Measurements from ENCODE around the gene KIAA0319L.

Gene KIAA0319L

GRCh38 chr1:35448344-35448801 is 108.8 kb downstream of the KIAA0319L start:
- TF ChIP-seq EZH2 (IDR thresholded peaks at IDR 0.05; ENCODE audit: borderline replicate concordance, low read depth, low read length, severe bottlenecking) (no peak), CTCF (IDR thresholded peaks at IDR 0.05; ENCODE audit: borderline replicate concordance, extremely low read depth, low read length, poor library complexity, severe bottlenecking) (no peak)
- Histone ChIP-seq H2AFZ (ENCODE audit: low read depth, low read length) (no peak overlapping the region), H3K4me2 (ENCODE audit: insufficient read depth, low read length) (no peak overlapping the region), H3K4me1 (ENCODE audit: insufficient read depth, low read length) (no peaks in the 10 kb centered on the region), H3K36me3 (ENCODE audit: insufficient read depth, low read length) (peaks cover 59% of the 10 kb centered on the region), H3K27me3 (ENCODE audit: insufficient read depth, low read length, poor library complexity) (no peaks in the 10 kb centered on the region), H3K79me2 (ENCODE audit: insufficient read depth, low read length) (no peaks in the 10 kb centered on the region), H3K9ac (ENCODE audit: low read depth, low read length) (no peak overlapping the region), H3K4me3 (ENCODE audit: low read depth in 1 of 2, low read length in 2 of 2) (no peak overlapping the region), H3K27ac (ENCODE audit: low read length) (no peak overlapping the region), H3K9me3 (ENCODE audit: insufficient read depth, low read length, severe bottlenecking) (no peaks in the 10 kb centered on the region), H4K20me1 (ENCODE audit: insufficient read depth, low read length) (no peaks in the 10 kb centered on the region)
- no peak for DNase-seq
- ATAC-seq (ENCODE audit: insufficient read depth, low read depth) = no peak

GRCh38 chr1:35447278-35447677 is 109.9 kb downstream of the KIAA0319L start:
- no peaks in the 10 kb centered on the region for H3K79me2 ChIP-seq (ENCODE audit: insufficient read depth, low read length)
- no peak overlapping the region for H2AFZ ChIP-seq (ENCODE audit: low read depth, low read length)
- no peak overlapping the region for H3K4me3 ChIP-seq (ENCODE audit: low read depth in 1 of 2, low read length in 2 of 2)
- no peak overlapping the region for H3K27ac ChIP-seq (ENCODE audit: low read length)
- peaks cover 61% of the 10 kb centered on the region for H3K36me3 ChIP-seq (ENCODE audit: insufficient read depth, low read length)
- H3K9ac ChIP-seq (ENCODE audit: low read depth, low read length) = no peak overlapping the region
- H3K4me2 ChIP-seq (ENCODE audit: insufficient read depth, low read length) = no peak overlapping the region
- H3K4me1 ChIP-seq (ENCODE audit: insufficient read depth, low read length) = no peaks in the 10 kb centered on the region
- DNase-seq = no peak
- no peaks in the 10 kb centered on the region for H3K9me3 ChIP-seq (ENCODE audit: insufficient read depth, low read length, severe bottlenecking)
- no peaks in the 10 kb centered on the region for H3K27me3 ChIP-seq (ENCODE audit: insufficient read depth, low read length, poor library complexity)
- TF ChIP-seq EZH2 (IDR thresholded peaks at IDR 0.05; ENCODE audit: borderline replicate concordance, low read depth, low read length, severe bottlenecking) (no peak), CTCF (IDR thresholded peaks at IDR 0.05; ENCODE audit: borderline replicate concordance, extremely low read depth, low read length, poor library complexity, severe bottlenecking) (no peak)
- ATAC-seq (ENCODE audit: insufficient read depth, low read depth) = no peak
- H4K20me1 ChIP-seq (ENCODE audit: insufficient read depth, low read length) = no peaks in the 10 kb centered on the region

- peaks cover 68% of the 10 kb centered on the region for H3K36me3 ChIP-seq (ENCODE audit: insufficient read depth, low read length)
- no peak for ATAC-seq (ENCODE audit: insufficient read depth, low read depth)
- TF ChIP-seq EZH2 (IDR thresholded peaks at IDR 0.05; ENCODE audit: borderline replicate concordance, low read depth, low read length, severe bottlenecking) = no peak
- no peak for TF ChIP-seq CTCF (IDR thresholded peaks at IDR 0.05; ENCODE audit: borderline replicate concordance, extremely low read depth, low read length, poor library complexity, severe bottlenecking)
Measured at GRCh38 chr1:35444519-35444774, 112.8 kb downstream of the KIAA0319L start.

More at GRCh38 chr1:35444519-35444774, 112.8 kb downstream of the KIAA0319L start:
- Histone ChIP-seq H3K4me1 (ENCODE audit: insufficient read depth, low read length) (no peaks in the 10 kb centered on the region), H3K9ac (ENCODE audit: low read depth, low read length) (no peak overlapping the region), H3K4me2 (ENCODE audit: insufficient read depth, low read length) (no peak overlapping the region), H3K9me3 (ENCODE audit: insufficient read depth, low read length, severe bottlenecking) (no peaks in the 10 kb centered on the region), H3K4me3 (ENCODE audit: low read depth in 1 of 2, low read length in 2 of 2) (no peak overlapping the region), H3K27ac (ENCODE audit: low read length) (no peak overlapping the region), H3K79me2 (ENCODE audit: insufficient read depth, low read length) (no peaks in the 10 kb centered on the region), H2AFZ (ENCODE audit: low read depth, low read length) (no peak overlapping the region), H4K20me1 (ENCODE audit: insufficient read depth, low read length) (no peaks in the 10 kb centered on the region), H3K27me3 (ENCODE audit: insufficient read depth, low read length, poor library complexity) (no peaks in the 10 kb centered on the region)
- DNase-seq = no peak
